OCI-LY3 (cell line): Measurements from ENCODE around the gene RECK.

ENCODE experiments used
- CTCF ChIP-seq: fragments of 200-600, 300-600 bp; sonication (generic); IDR thresholded peaks from 2 replicates; pipeline ENCODE4 v1.5.1; 2014; ENCODE audit warnings: antibody characterized with exemption, low read length, low read depth
- EZH2phosphoT487 ChIP-seq: fragments of 200-600 bp; shearing (Covaris generic); IDR thresholded peaks from 2 replicates; pipeline ENCODE4 v1.6.1; 2018; ENCODE audit warnings: antibody characterized with exemption, mixed run types, low read depth

- TF ChIP-seq CTCF (no peak), EZH2phosphoT487 (no peak)
These were observed 133.8 kb downstream of the RECK start for GRCh38 chr9:36170531-36170930.
